ENCODE data around the gene PTPRK. TPM values are rescaled to one million over a fixed set of nuclear protein-coding genes. Genes with fewer than 3 reads are reported as not detected.

PTPRK gene
- total RNA-seq, 4 donors from 2014 or later: 7.3 to 22.9 (median 13.0) TPM

GRCh38 chr6:128410584-128410983 lies 109.8 kb downstream of the PTPRK start:
- in situ Hi-C loops (cut with MboI; ENCODE audit: low sequenced_read_pairs in 4 of 4) (no loop called here), intact Hi-C loops (cut with DNase I; ENCODE audit: low total_unique reads) (no loop called here)
- Histone ChIP-seq H3K9me3 (no peaks in the 10 kb centered on the region), H3K27me3 (no peaks in the 10 kb centered on the region), H3K4me3 (no peak overlapping the region), H3K27ac (no peak overlapping the region), H3K36me3 (no peaks in the 10 kb centered on the region), H3K4me1 (no peaks in the 10 kb centered on the region)
- TF ChIP-seq CTCF (IDR thresholded peaks at IDR 0.05 in 4 of 5, conservative IDR thresholded peaks at IDR 0.05 in 1 of 5) (no peak), POLR2A (IDR thresholded peaks at IDR 0.05) (no peak)
- ATAC-seq (no peak), DNase-seq (no peak)

- Histone ChIP-seq H3K27me3 (no peaks in the 10 kb centered on the region), H3K9me3 (no peaks in the 10 kb centered on the region), H3K36me3 (no peaks in the 10 kb centered on the region), H3K4me3 (no peak overlapping the region), H3K4me1 (no peaks in the 10 kb centered on the region), H3K27ac (no peak overlapping the region)
- ATAC-seq (no peak), DNase-seq (no peak)
- intact Hi-C loops (cut with DNase I; ENCODE audit: low total_unique reads): no loop called here
- in situ Hi-C loops (cut with MboI; ENCODE audit: low sequenced_read_pairs in 4 of 4): no loop called here
- TF ChIP-seq CTCF (IDR thresholded peaks at IDR 0.05 in 4 of 5, conservative IDR thresholded peaks at IDR 0.05 in 1 of 5): no peak
- no peak for TF ChIP-seq POLR2A (IDR thresholded peaks at IDR 0.05)
Measured at GRCh38 chr6:128409003-128409402, 111.4 kb downstream of the PTPRK start.

GRCh38 chr6:128406453-128406852 lies 113.9 kb downstream of the PTPRK start:
- no peak overlapping the region for H3K4me3 ChIP-seq
- H3K27me3 ChIP-seq: no peaks in the 10 kb centered on the region
- no peak overlapping the region for H3K27ac ChIP-seq
- no peaks in the 10 kb centered on the region for H3K4me1 ChIP-seq
- no peaks in the 10 kb centered on the region for H3K9me3 ChIP-seq
- no peaks in the 10 kb centered on the region for H3K36me3 ChIP-seq
- intact Hi-C loops (cut with DNase I; ENCODE audit: low total_unique reads) (no loop called here), in situ Hi-C loops (cut with MboI; ENCODE audit: low sequenced_read_pairs in 4 of 4) (no loop called here)
- TF ChIP-seq POLR2A (IDR thresholded peaks at IDR 0.05): no peak
- ATAC-seq: no peak
- DNase-seq: no peak

GRCh38 chr6:128403618-128404444 lies 116.6 kb downstream of the PTPRK start:
- Histone ChIP-seq H3K4me3 (no peak overlapping the region), H3K27me3 (no peaks in the 10 kb centered on the region), H3K27ac (no peak overlapping the region), H3K9me3 (no peaks in the 10 kb centered on the region), H3K36me3 (no peaks in the 10 kb centered on the region), H3K4me1 (no peaks in the 10 kb centered on the region)
- DNase-seq (no peak), ATAC-seq (no peak)
- no peak for TF ChIP-seq POLR2A (IDR thresholded peaks at IDR 0.05)
- TF ChIP-seq CTCF (IDR thresholded peaks at IDR 0.05 in 4 of 5, conservative IDR thresholded peaks at IDR 0.05 in 1 of 5): no peak
- in situ Hi-C loops (cut with MboI; ENCODE audit: low sequenced_read_pairs in 4 of 4) (no loop called here), intact Hi-C loops (cut with DNase I; ENCODE audit: low total_unique reads) (no loop called here)

GRCh38 chr6:128400875-128401274 lies 119.5 kb downstream of the PTPRK start:
- no peak for ATAC-seq
- Histone ChIP-seq H3K4me1 (no peaks in the 10 kb centered on the region), H3K9me3 (no peaks in the 10 kb centered on the region), H3K36me3 (no peaks in the 10 kb centered on the region), H3K27me3 (no peaks in the 10 kb centered on the region), H3K27ac (no peak overlapping the region), H3K4me3 (no peak overlapping the region)
- no peak for TF ChIP-seq CTCF (IDR thresholded peaks at IDR 0.05 in 4 of 5, conservative IDR thresholded peaks at IDR 0.05 in 1 of 5)
- TF ChIP-seq POLR2A (IDR thresholded peaks at IDR 0.05): no peak
- intact Hi-C loops (cut with DNase I; ENCODE audit: low total_unique reads): no loop called here
- in situ Hi-C loops (cut with MboI; ENCODE audit: low sequenced_read_pairs in 4 of 4): no loop called here
- no peak for DNase-seq
